GM19035 (cell line): ENCODE results near the gene RAB13.
"Not testable (repeated sequence)": the region's sequence is repeated elsewhere in the genome, so short reads cannot be mapped to it uniquely, and the experiment has no call there.

Experiments used
- ATAC-seq: cut with Tn5 transposase; IDR thresholded peaks from one replicate; pipeline ENCODE4 v1.9.1; 2021; ENCODE audit not compliant: unreplicated experiment

Gene RAB13

GRCh38 chr1:153985941-153986761 is at the start of gene RAB13:
RAB13 (minus strand) TSS chr1:153986339; CDS start chr1:153986236, 103 bp downstream.
- no peak for ATAC-seq

- ATAC-seq: not testable (repeated sequence)
These were observed 47.6 kb upstream of the RAB13 start for GRCh38 chr1:154033697-154034096.

- no peak for ATAC-seq
These were observed 33.8 kb upstream of the RAB13 start for GRCh38 chr1:154019940-154020339.

GRCh38 chr1:154019269-154019668 is 33.1 kb upstream of the RAB13 start:
- no peak for ATAC-seq

GRCh38 chr1:154014154-154014907 is 28.2 kb upstream of the RAB13 start:
- no peak for ATAC-seq

- ATAC-seq: not testable (repeated sequence)
These were observed 26.4 kb upstream of the RAB13 start for GRCh38 chr1:154012543-154012942.

GRCh38 chr1:154012129-154012528 is 26.0 kb upstream of the RAB13 start:
- ATAC-seq: no peak

- ATAC-seq: no peak
These were observed 20.0 kb upstream of the RAB13 start for GRCh38 chr1:154006136-154006535.

GRCh38 chr1:154000420-154000819 is 14.3 kb upstream of the RAB13 start:
- no peak for ATAC-seq

GRCh38 chr1:153996882-153997281 is 10.7 kb upstream of the RAB13 start:
- ATAC-seq: not testable (repeated sequence)

- no peak for ATAC-seq
These were observed 9.5 kb upstream of the RAB13 start for GRCh38 chr1:153995640-153996039.

GRCh38 chr1:153995202-153995601 is 9.1 kb upstream of the RAB13 start:
- ATAC-seq: no peak

- ATAC-seq: no peak
These were observed 5.7 kb upstream of the RAB13 start for GRCh38 chr1:153991806-153992205.

- no peak for ATAC-seq
These were observed 5.1 kb upstream of the RAB13 start for GRCh38 chr1:153991151-153991630.

- ATAC-seq: peak; percentile 80
These were observed 4.5 kb upstream of the RAB13 start, which contains the start of gene RPS27 for GRCh38 chr1:153990468-153991150. RPS27 (plus strand) TSS chr1:153990762; CDS start chr1:153990797, 35 bp downstream.

- ATAC-seq: no peak
These were observed 1.5 kb upstream of the RAB13 start for GRCh38 chr1:153987621-153988020.

- ATAC-seq: no peak
These were observed 712 bp downstream of the RAB13 start for GRCh38 chr1:153985341-153985912.

GRCh38 chr1:153984123-153984894 is 1.8 kb downstream of the RAB13 start:
- no peak for ATAC-seq

GRCh38 chr1:153981735-153982134 is 4.4 kb downstream of the RAB13 start:
- not testable (repeated sequence) for ATAC-seq

- ATAC-seq: not testable (repeated sequence)
These were observed 7.0 kb downstream of the RAB13 start for GRCh38 chr1:153979091-153979490.
